Naive B cell (primary cell): ENCODE data around the gene DNAH17. TPM values are rescaled to one million over a fixed set of nuclear protein-coding genes. Genes with fewer than 3 reads are reported as not detected.

Experiments used
- ATAC-seq, 2 donors: fragments of 150-1000 bp; cut with Tn5 transposase; 2 replicates each; pipeline ENCODE4 v1.10.0; 2021; ENCODE audit warnings: low read depth in 2 of 2, mild to moderate bottlenecking in 2 of 2, moderate library complexity in 2 of 2
- DNase-seq: peaks from one replicate; pipeline ENCODE4 v3.0.0; 2022
- H3K27ac Mint-ChIP-seq, 6 donors: one replicate each; pipeline ENCODE4 v1.8.0; 2020 to 2022; ENCODE audit warnings: mild to moderate bottlenecking in 6 of 6, mixed read lengths in 6 of 6, moderate library complexity in 5 of 6, inconsistent platforms in 2 of 6
- H3K27me3 Mint-ChIP-seq, 3 donors: one replicate each; pipeline ENCODE4 v1.8.0; 2021 to 2022; ENCODE audit warnings: mixed read lengths in 3 of 3, mild to moderate bottlenecking in 1 of 3
- H3K36me3 Mint-ChIP-seq, 2 donors: one replicate each; pipeline ENCODE4 v1.8.0; 2020 to 2022; ENCODE audit warnings: mixed read lengths in 2 of 2, inconsistent platforms in 1 of 2, mild to moderate bottlenecking in 1 of 2
- H3K4me1 Mint-ChIP-seq, 3 donors: one replicate each; pipeline ENCODE4 v1.8.0; 2020 to 2022; ENCODE audit warnings: mixed read lengths in 3 of 3, inconsistent platforms in 1 of 3, mild to moderate bottlenecking in 1 of 3, moderate library complexity in 1 of 3
- H3K4me3 Mint-ChIP-seq, 8 donors: one replicate each; pipeline ENCODE4 v1.8.0; 2020 to 2022; ENCODE audit warnings: mild to moderate bottlenecking in 8 of 8, mixed read lengths in 8 of 8, moderate library complexity in 8 of 8, inconsistent platforms in 2 of 8
- H3K9me3 Mint-ChIP-seq, 7 donors: one replicate each; pipeline ENCODE4 v1.8.0; 2020 to 2022; ENCODE audit warnings: mixed read lengths in 7 of 7, mild to moderate bottlenecking in 5 of 7, inconsistent platforms in 2 of 7, moderate library complexity in 1 of 7
- polyA plus RNA-seq, 6 donors: library from polyadenylated mRNA; unstranded; fragments of 300-500 nt; fragmentation: Illumina TruSeq; gene quantifications; one replicate each; pipeline ENCODE4 v1.2.3, GENCODE V29; 2021; ENCODE audit warnings: low read depth in 6 of 6

The DNAH17 gene
- polyA plus RNA-seq, 6 donors from 2014 or later = 0.09 to 0.95 (median 0.13) TPM; not detected in 3

GRCh38 chr17:78485290-78486168 is 91.7 kb downstream of the DNAH17 start:
- no peaks in the 10 kb centered on the region for H3K9me3 Mint-ChIP-seq
- ATAC-seq (no peak), DNase-seq (no peak)
- H3K27me3 Mint-ChIP-seq = peaks cover 4 to 23% (median 13%) of the 10 kb centered on the region in 3 donors
- peaks cover 8 to 13% (median 12%) of the 10 kb centered on the region in 3 donors for H3K4me1 Mint-ChIP-seq
- peaks cover 0 to 7% of the 10 kb centered on the region in 2 donors for H3K36me3 Mint-ChIP-seq
- H3K27ac Mint-ChIP-seq = no peak overlapping the region
- peak overlapping the region in 6 of 8 donors; percentile 51 to 87 (median 72) for H3K4me3 Mint-ChIP-seq

DNA sequence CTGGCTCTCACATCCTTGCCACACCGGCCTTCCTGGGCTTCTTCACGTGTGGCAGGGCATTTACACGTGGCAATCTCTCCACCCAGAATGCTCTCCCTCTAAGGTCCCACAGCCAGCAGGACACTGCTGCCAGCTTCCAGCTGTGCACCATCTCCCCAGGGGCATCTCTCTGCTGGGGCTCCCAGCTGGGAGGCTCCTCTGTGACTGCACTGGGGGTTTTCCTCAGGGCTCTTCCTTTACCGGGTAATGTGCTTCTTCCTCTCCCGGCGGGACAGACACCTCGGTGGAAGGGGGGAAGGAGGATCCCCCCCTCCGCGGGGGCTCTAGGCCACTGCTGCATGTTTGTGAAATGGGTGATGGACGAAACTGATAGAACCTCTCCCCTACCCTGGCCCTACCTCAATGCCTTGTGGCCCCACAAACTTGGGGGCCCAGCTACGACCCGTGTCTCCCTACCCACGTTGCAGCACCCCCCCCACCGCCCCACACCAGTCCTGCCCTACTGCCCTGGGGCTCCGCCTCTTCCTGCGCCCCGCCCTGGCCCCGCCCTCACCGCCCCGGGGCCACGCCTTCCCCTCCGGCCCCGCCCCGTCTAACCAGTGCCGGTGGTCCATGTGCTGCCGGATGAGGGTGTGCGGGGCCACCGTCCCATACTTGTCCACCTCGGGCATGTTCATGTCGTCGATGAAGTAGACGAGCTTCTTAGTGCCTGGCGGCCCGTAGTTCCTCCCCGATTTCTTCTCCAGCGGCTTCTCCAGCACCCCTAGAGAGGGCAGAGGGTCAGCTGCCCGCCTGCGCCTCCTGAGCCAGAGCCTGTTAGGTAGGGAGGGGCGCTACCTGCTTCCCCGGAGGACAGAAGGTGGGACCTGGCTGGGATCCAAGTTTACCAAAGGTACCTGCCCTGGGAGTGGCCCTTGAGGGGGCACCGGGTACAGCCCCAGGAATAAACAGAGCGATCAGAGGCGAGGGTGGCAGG is 92.6 kb downstream of the DNAH17 start:
- peak; percentile 48 for DNase-seq
- H3K27ac Mint-ChIP-seq = peak overlapping the region in 3 of 6 donors; percentile 58 to 79 (median 61)
- no peaks in the 10 kb centered on the region for H3K9me3 Mint-ChIP-seq
- peaks cover 0 to 7% of the 10 kb centered on the region in 2 donors for H3K36me3 Mint-ChIP-seq
- ATAC-seq = peak; percentile 92 to 93
- H3K4me3 Mint-ChIP-seq = peak overlapping the region; percentile 9 to 90 (median 82)
- peaks cover 8 to 13% (median 12%) of the 10 kb centered on the region in 3 donors for H3K4me1 Mint-ChIP-seq
- H3K27me3 Mint-ChIP-seq = peaks cover 4 to 23% (median 13%) of the 10 kb centered on the region in 3 donors

DNA sequence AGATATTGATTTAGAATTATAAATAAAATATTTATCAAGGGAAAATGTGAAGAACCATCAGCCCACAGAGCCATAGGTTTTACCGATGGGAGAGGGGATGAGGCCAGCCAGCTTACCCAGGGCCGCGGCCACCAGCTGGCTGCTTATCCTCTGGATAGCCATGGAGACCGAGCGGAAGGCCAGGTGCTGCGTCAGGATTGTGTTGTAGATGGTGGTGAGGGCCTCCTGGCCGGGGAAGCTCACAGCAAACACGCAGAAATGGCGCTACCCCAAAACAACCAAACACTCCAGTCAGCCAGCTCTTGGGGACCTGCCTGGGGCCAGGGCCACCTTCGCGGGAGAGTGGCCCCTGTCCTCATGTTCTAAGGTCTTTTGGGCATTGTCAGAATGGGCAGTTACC is 97.8 kb downstream of the DNAH17 start:
- Mint-ChIP-seq H3K36me3 (peaks cover 0 to 5% of the 10 kb centered on the region in 2 donors), H3K27ac (no peak overlapping the region), H3K9me3 (no peaks in the 10 kb centered on the region), H3K27me3 (peaks cover 5 to 19% (median 9%) of the 10 kb centered on the region in 3 donors), H3K4me3 (no peak overlapping the region), H3K4me1 (peaks cover 4% of the 10 kb centered on the region in 3 donors)
- ATAC-seq = no peak
- DNase-seq = no peak

DNA sequence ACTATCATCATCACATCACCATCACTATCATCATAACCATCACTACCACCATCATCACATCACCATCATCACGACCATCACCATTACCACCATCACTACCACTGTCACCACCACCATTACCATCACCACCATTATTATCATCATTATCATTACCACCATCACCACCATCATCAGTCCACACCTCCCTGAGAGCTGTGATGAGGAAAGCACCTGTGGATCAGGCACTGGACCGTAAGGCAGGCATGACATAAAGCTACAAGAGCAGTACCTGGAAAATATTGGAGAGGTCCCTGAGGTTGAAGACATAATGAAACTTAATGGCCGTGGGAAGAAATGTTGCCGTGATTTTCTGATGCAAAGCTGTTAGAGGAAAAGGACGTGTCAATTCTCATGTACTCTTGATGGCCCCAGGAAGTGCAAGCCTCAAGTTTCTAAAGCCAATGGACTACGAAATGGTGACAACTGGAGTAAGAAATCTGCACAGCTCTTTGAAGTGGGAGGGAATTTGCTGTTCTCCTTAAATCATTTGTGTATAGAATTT is 98.4 kb downstream of the DNAH17 start:
- no peak for ATAC-seq
- H3K4me3 Mint-ChIP-seq = no peak overlapping the region
- DNase-seq = no peak
- H3K27me3 Mint-ChIP-seq = peaks cover 0 to 13% (median 10%) of the 10 kb centered on the region in 3 donors
- no peaks in the 10 kb centered on the region for H3K9me3 Mint-ChIP-seq
- no peaks in the 10 kb centered on the region for H3K4me1 Mint-ChIP-seq
- no peak overlapping the region for H3K27ac Mint-ChIP-seq
- no peaks in the 10 kb centered on the region for H3K36me3 Mint-ChIP-seq

DNA sequence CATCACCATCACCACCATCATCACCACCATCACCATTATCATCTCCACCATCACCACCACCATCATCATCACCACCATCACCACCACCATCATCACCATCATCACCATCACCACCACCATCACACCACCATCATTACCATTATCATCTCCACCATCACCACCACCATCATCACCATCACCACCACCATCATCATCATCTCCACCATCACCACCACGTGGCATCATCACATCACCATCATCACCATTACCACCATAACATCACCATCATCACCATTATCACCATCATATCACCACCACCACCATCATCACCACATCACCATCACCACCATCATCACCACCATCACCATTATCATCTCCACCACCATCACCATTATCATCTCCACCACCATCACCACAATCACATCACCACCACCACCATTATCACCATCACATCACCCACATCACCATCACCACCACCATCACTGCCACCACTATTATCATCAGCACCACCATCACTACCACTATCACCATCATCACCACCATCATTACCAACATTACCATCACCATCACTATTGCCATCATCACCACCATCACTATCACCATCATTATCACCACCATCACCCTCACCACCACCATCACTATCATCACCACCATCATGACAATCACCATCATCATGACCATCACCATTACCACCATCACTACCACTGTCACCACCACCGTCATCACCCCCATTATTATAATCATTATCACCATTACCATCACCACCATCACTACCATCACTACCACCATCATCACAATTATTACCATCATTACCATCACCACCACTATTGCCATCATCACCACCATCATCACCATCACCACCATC is 99.1 kb downstream of the DNAH17 start:
- Mint-ChIP-seq H3K4me1 (no peaks in the 10 kb centered on the region), H3K36me3 (no peaks in the 10 kb centered on the region), H3K27me3 (peaks cover 0 to 13% (median 10%) of the 10 kb centered on the region in 3 donors), H3K4me3 (no peak overlapping the region), H3K9me3 (no peaks in the 10 kb centered on the region), H3K27ac (no peak overlapping the region)
- ATAC-seq = no peak
- no peak for DNase-seq

GRCh38 chr17:78476973-78477372 is 100.2 kb downstream of the DNAH17 start:
- ATAC-seq (no peak), DNase-seq (no peak)
- Mint-ChIP-seq H3K36me3 (no peaks in the 10 kb centered on the region), H3K9me3 (no peaks in the 10 kb centered on the region), H3K27me3 (peaks cover 5 to 13% (median 7%) of the 10 kb centered on the region in 3 donors), H3K4me3 (peak overlapping the region in 1 of 8 donors; percentile 50), H3K27ac (no peak overlapping the region), H3K4me1 (peaks cover 0 to 5% (median 0%) of the 10 kb centered on the region in 3 donors)

- Mint-ChIP-seq H3K27me3 (peaks cover 5 to 16% (median 7%) of the 10 kb centered on the region in 3 donors), H3K4me3 (no peak overlapping the region)
- ATAC-seq = no peak
These were observed 101.0 kb downstream of the DNAH17 start for GRCh38 chr17:78476149-78476548.

GRCh38 chr17:78475211-78475610 is 102.0 kb downstream of the DNAH17 start:
- H3K9me3 Mint-ChIP-seq = no peaks in the 10 kb centered on the region
- H3K4me3 Mint-ChIP-seq = no peak overlapping the region
- ATAC-seq = no peak
- peak overlapping the region in 1 of 6 donors; percentile 21 for H3K27ac Mint-ChIP-seq
- H3K27me3 Mint-ChIP-seq = peaks cover 5 to 16% (median 7%) of the 10 kb centered on the region in 3 donors
- no peak for DNase-seq
- no peaks in the 10 kb centered on the region for H3K36me3 Mint-ChIP-seq
- peaks cover 0 to 5% (median 0%) of the 10 kb centered on the region in 3 donors for H3K4me1 Mint-ChIP-seq

More at GRCh38 chr17:78476149-78476548, 101.0 kb downstream of the DNAH17 start:
- DNase-seq = no peak
- no peaks in the 10 kb centered on the region for H3K9me3 Mint-ChIP-seq
- no peaks in the 10 kb centered on the region for H3K36me3 Mint-ChIP-seq
- no peak overlapping the region for H3K27ac Mint-ChIP-seq
- peaks cover 0 to 5% (median 0%) of the 10 kb centered on the region in 3 donors for H3K4me1 Mint-ChIP-seq

- H3K27ac Mint-ChIP-seq = peak overlapping the region in 1 of 6 donors; percentile 21
These were observed 102.5 kb downstream of the DNAH17 start for GRCh38 chr17:78474614-78475146.

GRCh38 chr17:78473951-78474613 is 103.1 kb downstream of the DNAH17 start:
- H3K4me3 Mint-ChIP-seq = no peak overlapping the region
- peaks cover 5 to 16% (median 10%) of the 10 kb centered on the region in 3 donors for H3K27me3 Mint-ChIP-seq
- no peak overlapping the region for H3K27ac Mint-ChIP-seq
- peaks cover 0 to 5% (median 0%) of the 10 kb centered on the region in 3 donors for H3K4me1 Mint-ChIP-seq
- ATAC-seq (no peak), DNase-seq (no peak)
- H3K36me3 Mint-ChIP-seq = no peaks in the 10 kb centered on the region
- H3K9me3 Mint-ChIP-seq = no peaks in the 10 kb centered on the region

More at GRCh38 chr17:78474614-78475146, 102.5 kb downstream of the DNAH17 start:
- Mint-ChIP-seq H3K27me3 (peaks cover 5 to 16% (median 7%) of the 10 kb centered on the region in 3 donors), H3K4me3 (no peak overlapping the region), H3K36me3 (no peaks in the 10 kb centered on the region), H3K9me3 (no peaks in the 10 kb centered on the region), H3K4me1 (peaks cover 0 to 5% (median 0%) of the 10 kb centered on the region in 3 donors)
- DNase-seq (no peak), ATAC-seq (peak; percentile 18 to 72)

- peaks cover 0 to 5% (median 0%) of the 10 kb centered on the region in 3 donors for H3K4me1 Mint-ChIP-seq
- H3K4me3 Mint-ChIP-seq = peak overlapping the region in 2 of 8 donors; percentile 33 to 61
- peaks cover 5 to 16% (median 12%) of the 10 kb centered on the region in 3 donors for H3K27me3 Mint-ChIP-seq
- DNase-seq (no peak), ATAC-seq (peak in 1 of 2 donors; percentile 27)
- no peaks in the 10 kb centered on the region for H3K9me3 Mint-ChIP-seq
- no peaks in the 10 kb centered on the region for H3K36me3 Mint-ChIP-seq
- peak overlapping the region in 1 of 6 donors; percentile 39 for H3K27ac Mint-ChIP-seq
These were observed 104.9 kb downstream of the DNAH17 start for GRCh38 chr17:78472035-78472905.
